ENCODE results near the gene RAB11FIP4. TPM values are rescaled to one million over a fixed set of nuclear protein-coding genes. Genes with fewer than 3 reads are reported as not detected.

RAB11FIP4 gene
- total and polyA plus RNA-seq, 4 donors, result 1.5 to 16.0 (median 3.3) TPM

DNA sequence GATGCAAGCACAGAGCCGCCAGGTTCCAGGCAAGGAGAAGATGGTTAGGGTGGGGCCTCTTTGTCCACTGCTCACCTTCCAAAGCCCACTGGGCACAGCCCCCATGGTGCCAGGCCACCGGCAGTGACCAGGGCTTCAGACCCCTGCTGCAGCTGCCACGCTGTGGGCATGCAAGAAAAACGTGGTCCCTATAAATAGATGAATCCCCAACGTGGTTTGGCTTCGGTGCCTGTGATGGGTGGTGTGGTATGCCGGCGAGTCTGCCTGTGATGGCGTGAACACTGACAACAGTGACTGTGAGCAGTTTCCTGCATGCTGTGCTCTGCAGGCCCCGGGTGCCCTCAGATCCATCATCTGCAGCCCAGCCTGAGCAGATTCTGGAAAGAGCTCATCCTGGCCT, 36.6 kb downstream of the RAB11FIP4 start:
- H3K9ac ChIP-seq (ENCODE audit: low read depth in 1 of 2, low read length in 2 of 2), result no peak overlapping the region
- no peak for DNase-seq (ENCODE audit: low spot score)
- H3K36me3 ChIP-seq (ENCODE audit: control insufficient read depth in 4 of 4, insufficient read depth in 3 of 4, low read depth in 1 of 4, low read length in 3 of 4), result no peaks in the 10 kb centered on the region
- H3K27me3 ChIP-seq (ENCODE audit: control insufficient read depth in 4 of 4, insufficient read depth in 4 of 4, low read length in 3 of 4), result peaks cover 0 to 2% (median 0%) of the 10 kb centered on the region in 4 donors
- H3K4me1 ChIP-seq (ENCODE audit: control insufficient read depth in 4 of 4, insufficient read depth in 4 of 4, low read length in 3 of 4), result peaks cover 6 to 12% (median 8%) of the 10 kb centered on the region in 4 donors
- no peak for TF ChIP-seq JUND (IDR thresholded peaks at IDR 0.05)
- TF ChIP-seq RXRA (IDR thresholded peaks at IDR 0.05), result no peak
- no peak for TF ChIP-seq TAF1 (conservative IDR thresholded peaks at IDR 0.05)
- TF ChIP-seq RAD21 (IDR thresholded peaks at IDR 0.05), result no peak
- no peak for TF ChIP-seq CTCF (IDR thresholded peaks at IDR 0.05; ENCODE audit: low read depth, low read length, missing input control)
- TF ChIP-seq SP1 (IDR thresholded peaks at IDR 0.05), result no peak
- no peak for TF ChIP-seq FOXA1 (IDR thresholded peaks at IDR 0.05)
- TF ChIP-seq GABPA (IDR thresholded peaks at IDR 0.05 in 1 of 2, conservative IDR thresholded peaks at IDR 0.05 in 1 of 2), result no peak
- H3K27ac ChIP-seq (ENCODE audit: low read depth in 1 of 2, low read length in 2 of 2), result no peak overlapping the region
- 79% methylated on average over 10 of the region's 10 CpGs for WGBS
- no peaks in the 10 kb centered on the region for H3K9me3 ChIP-seq (ENCODE audit: control insufficient read depth in 4 of 4, low read length in 3 of 4)
- H3K4me3 ChIP-seq (ENCODE audit: low read depth in 1 of 3, low read length in 3 of 3), result no peak overlapping the region

GRCh38 chr17:31428512-31428911, 37.0 kb downstream of the RAB11FIP4 start:
- Histone ChIP-seq H3K9me3 (ENCODE audit: control insufficient read depth in 4 of 4, low read length in 3 of 4) (no peaks in the 10 kb centered on the region), H3K27ac (ENCODE audit: low read depth in 1 of 2, low read length in 2 of 2) (no peak overlapping the region), H3K36me3 (ENCODE audit: control insufficient read depth in 4 of 4, insufficient read depth in 3 of 4, low read depth in 1 of 4, low read length in 3 of 4) (no peaks in the 10 kb centered on the region), H3K9ac (ENCODE audit: low read depth in 1 of 2, low read length in 2 of 2) (no peak overlapping the region), H3K27me3 (ENCODE audit: control insufficient read depth in 4 of 4, insufficient read depth in 4 of 4, low read length in 3 of 4) (peaks cover 0 to 2% (median 0%) of the 10 kb centered on the region in 4 donors), H3K4me3 (ENCODE audit: low read depth in 1 of 3, low read length in 3 of 3) (no peak overlapping the region), H3K4me1 (ENCODE audit: control insufficient read depth in 4 of 4, insufficient read depth in 4 of 4, low read length in 3 of 4) (peaks cover 6 to 12% (median 8%) of the 10 kb centered on the region in 4 donors)
- no peak for DNase-seq (ENCODE audit: low spot score)
- TF ChIP-seq MAX (IDR thresholded peaks at IDR 0.05) (no peak), HNF4G (IDR thresholded peaks at IDR 0.05) (no peak), CTCF (IDR thresholded peaks at IDR 0.05; ENCODE audit: low read depth, low read length, missing input control) (no peak), FOXA1 (IDR thresholded peaks at IDR 0.05) (no peak), HNF4A (conservative IDR thresholded peaks at IDR 0.05) (no peak), GABPA (IDR thresholded peaks at IDR 0.05 in 1 of 2, conservative IDR thresholded peaks at IDR 0.05 in 1 of 2) (no peak), SP1 (IDR thresholded peaks at IDR 0.05) (no peak), FOXA2 (IDR thresholded peaks at IDR 0.05) (no peak), TAF1 (conservative IDR thresholded peaks at IDR 0.05) (no peak), JUND (IDR thresholded peaks at IDR 0.05) (no peak), RAD21 (IDR thresholded peaks at IDR 0.05) (no peak), NR2F2 (IDR thresholded peaks at IDR 0.05) (no peak), EGR1 (IDR thresholded peaks at IDR 0.05; ENCODE audit: low read depth in 2 of 2) (no peak)
- TF ChIP-seq, protein P1, sequence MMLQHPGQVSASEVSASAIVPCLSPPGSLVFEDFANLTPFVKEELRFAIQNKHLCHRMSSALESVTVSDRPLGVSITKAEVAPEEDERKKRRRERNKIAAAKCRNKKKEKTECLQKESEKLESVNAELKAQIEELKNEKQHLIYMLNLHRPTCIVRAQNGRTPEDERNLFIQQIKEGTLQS (IDR thresholded peaks at IDR 0.05), result no peak
- TF ChIP-seq, protein P2, sequence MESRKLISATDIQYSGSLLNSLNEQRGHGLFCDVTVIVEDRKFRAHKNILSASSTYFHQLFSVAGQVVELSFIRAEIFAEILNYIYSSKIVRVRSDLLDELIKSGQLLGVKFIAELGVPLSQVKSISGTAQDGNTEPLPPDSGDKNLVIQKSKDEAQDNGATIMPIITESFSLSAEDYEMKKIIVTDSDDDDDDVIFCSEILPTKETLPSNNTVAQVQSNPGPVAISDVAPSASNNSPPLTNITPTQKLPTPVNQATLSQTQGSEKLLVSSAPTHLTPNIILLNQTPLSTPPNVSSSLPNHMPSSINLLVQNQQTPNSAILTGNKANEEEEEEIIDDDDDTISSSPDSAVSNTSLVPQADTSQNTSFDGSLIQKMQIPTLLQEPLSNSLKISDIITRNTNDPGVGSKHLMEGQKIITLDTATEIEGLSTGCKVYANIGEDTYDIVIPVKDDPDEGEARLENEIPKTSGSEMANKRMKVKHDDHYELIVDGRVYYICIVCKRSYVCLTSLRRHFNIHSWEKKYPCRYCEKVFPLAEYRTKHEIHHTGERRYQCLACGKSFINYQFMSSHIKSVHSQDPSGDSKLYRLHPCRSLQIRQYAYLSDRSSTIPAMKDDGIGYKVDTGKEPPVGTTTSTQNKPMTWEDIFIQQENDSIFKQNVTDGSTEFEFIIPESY (IDR thresholded peaks at IDR 0.05), result no peak
- WGBS, result 94% methylated on average over 4 of the region's 4 CpGs

All from liver (tissue), 9 donors.